H1 (cell line): Measurements from ENCODE around the gene WIPI1. TPM values are rescaled to one million over a fixed set of nuclear protein-coding genes. Genes with fewer than 3 reads are reported as not detected.

ENCODE experiments used
- CTCF ChIA-PET: fragments of 300-600 bp; sonication (Branson Sonifier 250); formaldehyde crosslinking; loops from one replicate; lab custom pipeline; 2021; ENCODE audit not compliant: partially characterized antibody; lab: Charles Lee
- POLR2A ChIA-PET: fragments of 300-600 bp; sonication (Branson Sonifier 250); formaldehyde crosslinking; loops from one replicate; lab custom pipeline; 2021; ENCODE audit warnings: inconsistent platforms; ENCODE audit not compliant: partially characterized antibody; lab: Charles Lee
- DNase-seq, 2 experiments: peaks; one replicate each; pipeline versions ENCODE4 v3.0.0 to v3.0.0-alpha.2; 2010 to 2022; ENCODE audit warnings: low spot score in 2 of 2, low read depth in 1 of 2, mixed read lengths in 1 of 2
- FAIRE-seq: peaks from 2 replicates; lab custom pipeline; 2011; peaks lifted over from hg19 to GRCh38; lab: Jason Lieb, UNC
- H2AFZ ChIP-seq: 2 replicates; pipeline ENCODE4 v1.8.1; 2012; ENCODE audit warnings: low read length, inconsistent platforms
- H2AK5ac ChIP-seq: 2 replicates; pipeline ENCODE4 v1.6.1; 2013; ENCODE audit warnings: low read depth, low read length
- H2BK120ac ChIP-seq: replicated peaks from 2 replicates; pipeline ENCODE3; 2013; ENCODE audit warnings: low read depth, low read length, inconsistent platforms
- H2BK12ac ChIP-seq: 2 replicates; pipeline ENCODE4 v1.6.1; 2013; ENCODE audit warnings: low read depth, low read length
- H2BK15ac ChIP-seq: 2 replicates; pipeline ENCODE4 v1.6.1; 2013; ENCODE audit warnings: low read length
- H2BK20ac ChIP-seq: 2 replicates; pipeline ENCODE4 v1.6.1; 2013; ENCODE audit warnings: low read length
- H2BK5ac ChIP-seq: 2 replicates; pipeline ENCODE4 v1.6.1; 2013; ENCODE audit warnings: low read depth, low read length
- H3K14ac ChIP-seq: 2 replicates; pipeline ENCODE4 v1.6.1; 2013; ENCODE audit warnings: inconsistent platforms; ENCODE audit not compliant: insufficient read length
- H3K18ac ChIP-seq: 2 replicates; pipeline ENCODE4 v1.6.1; 2013; ENCODE audit warnings: low read length; ENCODE audit errors: extremely low read depth
- H3K23ac ChIP-seq: 2 replicates; pipeline ENCODE4 v1.6.1; 2013; ENCODE audit warnings: inconsistent platforms; ENCODE audit not compliant: insufficient read length
- H3K23me2 ChIP-seq: 2 replicates; pipeline ENCODE4 v1.6.1; 2013; ENCODE audit warnings: low read depth, low read length
- H3K27ac ChIP-seq: 2 replicates; pipeline ENCODE4 v1.6.1; 2011; ENCODE audit warnings: low read depth, low read length, inconsistent platforms
- H3K27me3 ChIP-seq, 4 experiments: replicated peaks in 1 of 4; 1 replicate in 1 of 4; 2 replicates in 3 of 4; pipeline versions ENCODE4 v1.6.1 to v1.8.1; 2011 to 2013; ENCODE audit warnings: low read length in 3 of 4, mild to moderate bottlenecking in 3 of 4, inconsistent platforms in 2 of 4, mixed read lengths in 2 of 4, moderate library complexity in 1 of 4; ENCODE audit not compliant: control insufficient read depth in 3 of 4, insufficient read depth in 3 of 4; ENCODE audit errors: extremely low read depth in 1 of 4
- H3K36me3 ChIP-seq, 4 experiments: 2 replicates each; pipeline versions ENCODE4 v1.6.1 to v1.8.1; 2011 to 2013; ENCODE audit warnings: mild to moderate bottlenecking in 4 of 4, low read length in 3 of 4, moderate library complexity in 2 of 4, control low read depth in 1 of 4, inconsistent platforms in 1 of 4; ENCODE audit not compliant: insufficient read depth in 4 of 4, control insufficient read depth in 2 of 4
- H3K4ac ChIP-seq: replicated peaks from 2 replicates; pipeline ENCODE3; 2013; ENCODE audit warnings: low read length, low read depth, mixed read lengths, inconsistent platforms; ENCODE audit not compliant: insufficient read length
- H3K4me1 ChIP-seq, 4 experiments: replicated peaks in 1 of 4; 1 replicate in 1 of 4; 2 replicates in 3 of 4; pipeline versions ENCODE4 v1.6.1 to v1.8.1; 2011 to 2013; ENCODE audit warnings: low read length in 3 of 4, inconsistent platforms in 2 of 4, mixed read lengths in 1 of 4; ENCODE audit not compliant: insufficient read depth in 4 of 4, control insufficient read depth in 3 of 4
- H3K4me2 ChIP-seq, 2 experiments: 2 replicates each; pipeline versions ENCODE4 v1.6.1 to v1.8.1; 2011 to 2013; ENCODE audit warnings: low read depth in 2 of 2, low read length in 2 of 2, control low read depth in 1 of 2, inconsistent platforms in 1 of 2, mild to moderate bottlenecking in 1 of 2; ENCODE audit not compliant: insufficient read depth in 1 of 2
- H3K4me3 ChIP-seq, 4 experiments: fragments of 200-600, 300-600 bp in 1 of 4; sonication (generic), shearing (Covaris generic), sonication (Bioruptor Twin) in 1 of 4; 2 replicates each; pipeline versions ENCODE4 v1.5.1 to v1.8.1; 2011 to 2016; ENCODE audit warnings: low read length in 4 of 4, low read depth in 3 of 4, control low read depth in 2 of 4, inconsistent platforms in 2 of 4, mild to moderate bottlenecking in 2 of 4, mixed read lengths in 1 of 4, moderate library complexity in 1 of 4; ENCODE audit not compliant: insufficient read depth in 2 of 4; ENCODE audit errors: extremely low read depth in 1 of 4
- H3K56ac ChIP-seq: replicated peaks from 2 replicates; pipeline ENCODE3; 2013; ENCODE audit warnings: low read depth, mild to moderate bottlenecking, mixed read lengths, low read length, inconsistent platforms; ENCODE audit not compliant: insufficient read length
- H3K79me1 ChIP-seq: 2 replicates; pipeline ENCODE4 v1.6.1; 2013; ENCODE audit warnings: low read depth, low read length, control low read depth
- H3K79me2 ChIP-seq, 2 experiments: 2 replicates each; pipeline versions ENCODE4 v1.6.1 to v1.8.1; 2012 to 2013; ENCODE audit warnings: low read length in 2 of 2, mild to moderate bottlenecking in 2 of 2, inconsistent platforms in 1 of 2; ENCODE audit not compliant: insufficient read depth in 2 of 2, control insufficient read depth in 1 of 2
- H3K9ac ChIP-seq, 4 experiments: replicated peaks in 1 of 4; 1 replicate in 1 of 4; 2 replicates in 3 of 4; pipeline versions ENCODE4 v1.6.1 to v1.8.1; 2011 to 2013; ENCODE audit warnings: low read depth in 3 of 4, low read length in 3 of 4, control low read depth in 2 of 4, mild to moderate bottlenecking in 2 of 4, moderate library complexity in 2 of 4, inconsistent platforms in 1 of 4; ENCODE audit errors: extremely low read depth in 1 of 4
- H3K9me3 ChIP-seq, 2 experiments: 2 replicates each; pipeline versions ENCODE4 v1.6.1 to v1.8.1; 2012 to 2013; ENCODE audit warnings: mild to moderate bottlenecking in 2 of 2, moderate library complexity in 2 of 2, control low read depth in 1 of 2, inconsistent platforms in 1 of 2, low read depth in 1 of 2, low read length in 1 of 2, mixed read lengths in 1 of 2; ENCODE audit not compliant: insufficient read depth in 2 of 2
- H4K20me1 ChIP-seq, 2 experiments: replicated peaks in 1 of 2; 2 replicates each; pipeline versions ENCODE3 to v1.8.1; 2011 to 2013; ENCODE audit warnings: inconsistent platforms in 2 of 2, low read length in 2 of 2, mild to moderate bottlenecking in 1 of 2; ENCODE audit not compliant: insufficient read depth in 2 of 2, control insufficient read depth in 1 of 2
- H4K5ac ChIP-seq: 2 replicates; pipeline ENCODE4 v1.6.1; 2013; ENCODE audit warnings: low read length, low read depth, mixed read lengths, inconsistent platforms; ENCODE audit not compliant: insufficient read length
- H4K8ac ChIP-seq: 2 replicates; pipeline ENCODE4 v1.8.0; 2013; ENCODE audit warnings: mild to moderate bottlenecking, moderate library complexity, low read length, inconsistent platforms; ENCODE audit not compliant: insufficient read depth; ENCODE audit errors: extremely low read depth
- H4K91ac ChIP-seq: replicated peaks from 2 replicates; pipeline ENCODE3; 2013; ENCODE audit warnings: low read length, mixed read lengths, inconsistent platforms; ENCODE audit not compliant: insufficient read length
- CREB1 ChIP-seq: IDR thresholded peaks from 2 replicates; pipeline ENCODE4 v1.6.1; 2012; ENCODE audit warnings: inconsistent platforms
- CTCF ChIP-seq, 3 experiments: IDR thresholded peaks; 1 replicate in 2 of 3; 2 replicates in 1 of 3; pipeline versions ENCODE4 v1.5.1 to v1.6.1; 2011; ENCODE audit warnings: low read length in 3 of 3, mild to moderate bottlenecking in 3 of 3, inconsistent platforms in 2 of 3, low read depth in 1 of 3, moderate library complexity in 1 of 3; ENCODE audit not compliant: insufficient read depth in 1 of 3; ENCODE audit errors: control extremely low read depth in 1 of 3
- PHF8 ChIP-seq: fragments of 200-600 bp; sonication (generic); conservative IDR thresholded peaks from 2 replicates; pipeline ENCODE4 v1.7.1; 2012; ENCODE audit warnings: low read depth, mild to moderate bottlenecking, inconsistent platforms, low read length, moderate library complexity
- POLR2AphosphoS5 ChIP-seq: IDR thresholded peaks from 2 replicates; pipeline ENCODE4 v1.6.1; 2011; ENCODE audit warnings: low read depth, low read length
- SP2 ChIP-seq: IDR thresholded peaks from 2 replicates; pipeline ENCODE4 v1.6.1; 2012; ENCODE audit warnings: mild to moderate bottlenecking, low read length, inconsistent platforms
- WGBS, 2 experiments: shearing (Covaris generic) in 1 of 2; methylation state at CpG; one replicate each; pipeline versions ENCODE4 v1.1.6 to v1.1.7; 2013 to 2015; ENCODE audit warnings: low lambda C conversion rate in 2 of 2, mixed read lengths in 2 of 2, inconsistent platforms in 1 of 2, low coverage in 1 of 2, missing lambda C conversion rate in 1 of 2; ENCODE audit not compliant: insufficient replicate concordance in 2 of 2, insufficient coverage in 1 of 2, insufficient read length in 1 of 2; ENCODE audit errors: extremely low coverage in 1 of 2, missing lambda C conversion rate in 1 of 2; 5-methylcytosine and 5-hydroxymethylcytosine counted together
- polyA plus RNA-seq, 7 experiments: library from polyadenylated mRNA; depleted of rRNA in 3 of 7; stranded (reverse) in 5 of 7; unstranded in 2 of 7; fragments of >200 nt in 5 of 7; fragments of 200-250 nt in 2 of 7; gene quantifications; 1 replicate in 5 of 7; 2 replicates in 1 of 7; 4 replicates in 1 of 7; pipeline versions ENCODE4 v1.2.1 to v1.2.3, GENCODE V29; 2011 to 2013; ENCODE audit warnings: missing spikeins in 2 of 7, mixed read lengths in 2 of 7
- total RNA-seq: library from RNA; stranded (reverse); fragmentation: NEBNext Ultra II Directional; extraction: Animal tissue kit (Norgen Biotek cat#: 25700); gene quantifications from 2 replicates; pipeline ENCODE4 v1.2.1, GENCODE V29; 2021

Gene WIPI1
- total and polyA plus RNA-seq, 2 of the 8 experiments (the other 6 are each of a cell fraction or from before 2014, with no cell fraction given): 16.6 to 17.4 TPM

DNA sequence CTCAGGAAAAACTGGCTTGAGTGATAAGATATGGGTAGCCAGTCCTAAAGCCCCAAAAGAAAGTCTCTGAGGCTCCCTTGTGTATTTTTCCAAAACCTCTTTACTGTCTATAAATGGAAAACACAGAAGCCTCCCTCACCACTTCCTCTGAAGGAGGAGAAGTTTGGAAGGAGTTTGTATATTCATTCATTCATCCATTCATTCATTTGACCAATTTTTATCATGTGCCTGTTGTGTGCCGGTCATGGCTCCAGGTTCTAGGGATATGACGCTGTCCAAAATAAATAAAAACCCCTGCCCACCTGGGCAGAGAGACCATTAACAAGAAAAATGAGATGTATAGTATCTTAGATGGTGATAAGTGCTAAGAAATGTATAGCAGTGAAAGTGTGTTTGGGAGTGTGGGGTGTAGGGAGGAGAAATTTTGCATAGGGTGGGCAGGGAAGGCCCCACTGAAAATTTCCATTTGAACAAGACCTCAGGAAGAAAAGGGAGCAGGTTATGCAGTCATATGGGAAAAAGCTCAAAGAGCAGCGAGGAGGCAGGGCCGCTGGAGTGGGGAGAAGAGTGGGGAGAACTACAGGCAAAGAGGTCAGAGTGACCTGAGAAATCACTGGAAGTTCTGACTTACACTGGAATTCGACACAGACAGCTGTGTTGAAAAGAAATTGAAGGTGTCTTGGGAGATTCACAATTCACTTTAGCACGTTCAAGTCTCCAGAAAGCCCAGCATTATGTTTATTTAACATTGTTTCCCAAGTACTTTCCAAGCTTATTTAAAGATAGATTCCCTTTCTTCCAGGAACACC lies 6.1 kb upstream of the WIPI1 start:
- H3K14ac ChIP-seq: no peak overlapping the region
- no peaks in the 10 kb centered on the region for H3K79me2 ChIP-seq
- no peaks in the 10 kb centered on the region for H3K27me3 ChIP-seq
- no peak overlapping the region for H2BK120ac ChIP-seq
- H2BK15ac ChIP-seq: no peak overlapping the region
- H3K4ac ChIP-seq: no peak overlapping the region
- H4K20me1 ChIP-seq: no peaks in the 10 kb centered on the region
- DNase-seq: no peak
- ChIA-PET POLR2A (no interaction called here), CTCF (interaction anchor here (0.7 to 3.8 kb wide), 16 partner anchors 15 to 447 kb away, joined by 3 to 18 read pairs (median 4); no protein-coding TSS in a partner anchor)
- no peak overlapping the region for H3K56ac ChIP-seq
- no peak overlapping the region for H2BK20ac ChIP-seq
- no peaks in the 10 kb centered on the region for H3K9me3 ChIP-seq
- H3K23ac ChIP-seq: no peak overlapping the region
- no peak overlapping the region for H2AK5ac ChIP-seq
- H2BK5ac ChIP-seq: no peak overlapping the region
- H3K27ac ChIP-seq: no peak overlapping the region
- TF ChIP-seq CREB1: no peak
- no peak for TF ChIP-seq PHF8
- TF ChIP-seq SP2: no peak
- TF ChIP-seq POLR2AphosphoS5: no peak
- TF ChIP-seq CTCF (IDR thresholded peaks at IDR 0.05; ENCODE audit: control extremely low read depth in 1 of 3, insufficient read depth in 1 of 3, low read depth in 1 of 3, low read length in 3 of 3): no peak
- no peaks in the 10 kb centered on the region for H3K23me2 ChIP-seq
- H4K91ac ChIP-seq: no peak overlapping the region
- no peak overlapping the region for H4K8ac ChIP-seq
- no peak overlapping the region for H3K9ac ChIP-seq
- H3K4me3 ChIP-seq: no peak overlapping the region
- no peaks in the 10 kb centered on the region for H3K36me3 ChIP-seq
- WGBS, 2 experiments: 75% methylated on average over 6 of the region's 6 CpGs; no CpG with 5 or more reads in 1 of the 2 experiments
- H3K4me2 ChIP-seq: peak overlapping the region in 1 of 2 experiments; percentile 20; a peak in 1 of 4 replicates
- no peaks in the 10 kb centered on the region for H3K79me1 ChIP-seq
- H4K5ac ChIP-seq: no peak overlapping the region
- H2AFZ ChIP-seq: no peak overlapping the region
- H3K4me1 ChIP-seq: peaks cover 0 to 9% (median 2%) of the 10 kb centered on the region in 4 experiments; a peak in 4 of 7 replicates
- H3K18ac ChIP-seq: no peak overlapping the region
- H2BK12ac ChIP-seq: no peak overlapping the region
- no peak for FAIRE-seq
